Measurements from ENCODE around the gene UBR3.

DNA sequence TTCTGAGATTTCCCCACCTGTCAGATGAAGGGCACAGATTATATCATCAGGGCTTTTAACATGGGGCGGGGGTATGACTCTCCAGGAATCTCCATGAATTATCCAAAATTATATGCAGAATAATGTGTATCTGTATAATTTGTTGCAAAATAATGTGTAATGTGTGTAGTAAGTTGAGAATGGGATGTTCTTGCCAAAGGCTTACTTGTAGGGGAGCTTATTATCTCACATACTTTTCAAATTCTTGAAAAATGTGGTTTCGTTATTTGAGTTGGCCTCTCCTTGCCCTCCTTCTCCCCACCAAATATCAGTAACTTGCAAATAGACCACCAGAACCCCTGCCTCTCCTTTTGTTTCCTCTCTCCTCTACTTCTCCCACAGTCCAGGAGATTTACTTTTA lies 35.6 kb downstream of the UBR3 start:
- TF ChIP-seq POLR2AphosphoS5 (IDR thresholded peaks at IDR 0.05; ENCODE audit: low read depth, low read length) = no peak
- no peak for TF ChIP-seq TAF1 (IDR thresholded peaks at IDR 0.05; ENCODE audit: borderline replicate concordance, insufficient read depth, low read length)

Measured in PFSK-1 (cell line).